CD4-positive, CD25-positive, alpha-beta regulatory T cell (primary cell): ENCODE data around the gene GTPBP2. TPM values are rescaled to one million over a fixed set of nuclear protein-coding genes. Genes with fewer than 3 reads are reported as not detected.

Source experiments
- ATAC-seq, 2 donors: fragments of 150-1000 bp; cut with Tn5 transposase; one replicate each; pipeline ENCODE4 v1.10.0; 2021; ENCODE audit warnings: low read depth in 2 of 2, moderate number of reproducible peaks in 2 of 2, moderate library complexity in 1 of 2
- DNase-seq, 3 donors: peaks; one replicate each; pipeline versions ENCODE4 v3.0.0 to v3.0.0-alpha.2; 2012 to 2022; ENCODE audit warnings: mixed read lengths in 1 of 3
- H3K27ac ChIP-seq: one replicate; pipeline ENCODE4 v1.7.0; 2013; ENCODE audit warnings: mild to moderate bottlenecking, low read length; ENCODE audit not compliant: insufficient read depth, poor library complexity, severe bottlenecking
- H3K27me3 ChIP-seq: one replicate; pipeline ENCODE4 v1.7.0; 2013; ENCODE audit warnings: low read length; ENCODE audit not compliant: control insufficient read depth, insufficient read depth
- H3K36me3 ChIP-seq: one replicate; pipeline ENCODE4 v1.7.0; 2013; ENCODE audit warnings: mild to moderate bottlenecking, low read length, moderate library complexity; ENCODE audit not compliant: control insufficient read depth, insufficient read depth
- H3K4me1 ChIP-seq: 2 replicates; pipeline ENCODE4 v1.7.0; 2013; ENCODE audit warnings: mild to moderate bottlenecking, low read length; ENCODE audit not compliant: insufficient read depth, control insufficient read depth, poor library complexity, severe bottlenecking
- H3K4me3 ChIP-seq: one replicate; pipeline ENCODE4 v1.7.0; 2013; ENCODE audit warnings: low read depth, mild to moderate bottlenecking, low read length, moderate library complexity
- H3K9me3 ChIP-seq, 2 experiments: 1 replicate in 1 of 2; 2 replicates in 1 of 2; pipeline ENCODE4 v1.7.0; 2013; ENCODE audit warnings: low read length in 2 of 2, mild to moderate bottlenecking in 1 of 2, moderate library complexity in 1 of 2; ENCODE audit not compliant: control insufficient read depth in 2 of 2
- H3K27ac Mint-ChIP-seq, 3 donors: one replicate each; pipeline ENCODE4 v1.8.0; 2020 to 2022; ENCODE audit warnings: mild to moderate bottlenecking in 3 of 3, mixed read lengths in 3 of 3, moderate library complexity in 2 of 3
- H3K27me3 Mint-ChIP-seq: one replicate; pipeline ENCODE4 v1.8.0; 2022; ENCODE audit warnings: mild to moderate bottlenecking, mixed read lengths
- H3K36me3 Mint-ChIP-seq: one replicate; pipeline ENCODE4 v1.8.0; 2020; ENCODE audit warnings: mixed read lengths
- H3K4me1 Mint-ChIP-seq, 4 donors: one replicate each; pipeline ENCODE4 v1.8.0; 2020 to 2022; ENCODE audit warnings: mixed read lengths in 4 of 4, mild to moderate bottlenecking in 1 of 4
- H3K4me3 Mint-ChIP-seq, 4 donors: one replicate each; pipeline ENCODE4 v1.8.0; 2020 to 2022; ENCODE audit warnings: mild to moderate bottlenecking in 4 of 4, mixed read lengths in 4 of 4, moderate library complexity in 3 of 4
- H3K9me3 Mint-ChIP-seq, 7 donors: one replicate each; pipeline ENCODE4 v1.8.0; 2020 to 2022; ENCODE audit warnings: mixed read lengths in 7 of 7, mild to moderate bottlenecking in 3 of 7, moderate library complexity in 2 of 7
- polyA plus RNA-seq, 4 donors: library from polyadenylated mRNA; unstranded; fragments of 300-500 nt; fragmentation: Illumina TruSeq; gene quantifications; one replicate each; pipeline ENCODE4 v1.2.3, GENCODE V29; 2021
- total RNA-seq: library from RNA; stranded (reverse); gene quantifications from one replicate; pipeline ENCODE4 v1.2.3, GENCODE V29; 2022

The GTPBP2 gene
- total and polyA plus RNA-seq, 5 donors from 2014 or later, result 1.5 to 49.9 (median 3.1) TPM

DNA sequence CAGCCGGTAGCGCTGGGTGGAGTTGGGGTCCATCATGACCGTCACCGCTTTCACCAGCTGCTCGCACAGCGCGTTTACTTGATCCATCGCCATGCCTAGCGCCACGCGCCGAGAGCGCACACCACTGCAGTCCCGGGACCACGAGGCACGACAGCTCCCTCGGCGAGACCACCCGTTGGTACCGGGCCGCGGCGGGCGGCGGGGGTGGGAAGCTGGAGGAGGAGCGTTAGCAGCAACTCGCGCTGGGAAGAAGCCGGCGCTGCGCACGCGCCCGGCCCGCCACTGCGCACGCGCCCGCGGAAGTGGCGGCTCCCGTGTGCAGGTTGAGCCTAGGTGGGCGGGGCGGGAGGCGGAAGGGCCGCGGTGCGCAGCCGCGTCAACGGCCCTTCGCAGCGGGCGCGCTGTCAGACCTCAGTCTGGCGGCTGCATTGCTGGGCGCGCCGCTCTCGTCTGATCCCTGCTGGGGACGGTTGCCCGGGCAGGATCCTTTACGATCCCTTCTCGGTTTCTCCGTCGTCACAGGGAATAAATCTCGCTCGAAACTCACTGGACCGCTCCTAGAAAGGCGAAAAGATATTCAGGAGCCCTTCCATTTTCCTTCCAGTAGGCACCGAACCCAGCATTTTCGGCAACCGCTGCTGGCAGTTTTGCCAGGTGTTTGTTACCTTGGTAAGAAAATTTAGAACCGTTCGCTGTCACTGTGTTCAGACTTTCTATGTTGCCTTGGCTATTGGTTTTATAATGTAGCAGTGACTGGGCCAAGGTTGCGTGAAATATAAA is 53.1 kb downstream of the GTPBP2 start, which contains the start of the genes POLH and XPO5:
POLH (plus strand) TSS at position 414 of the 780 bp plus-strand sequence. CDS start 6,135 bp downstream, outside the sequence.
XPO5 (minus strand) TSS at position 267 of the 780 bp plus-strand sequence; CDS start at position 93, 174 bp downstream.
- Histone ChIP-seq H3K27ac (peak within 1 kb of the TSS; percentile 78), H3K9me3 (no peaks in the 10 kb centered on the region), H3K4me1 (peaks cover 34% of the 10 kb centered on the region), H3K4me3 (peak within 1 kb of the TSS; percentile 96), H3K27me3 (no peaks in the 10 kb centered on the region), H3K36me3 (peaks cover 22% of the 10 kb centered on the region)
- H3K9me3 Mint-ChIP-seq, result no peaks in the 10 kb centered on the region
- ATAC-seq, result peak; percentile 95 to 96
- H3K36me3 Mint-ChIP-seq, result peaks cover 9% of the 10 kb centered on the region
- peak within 1 kb of the TSS; percentile 95 to 98 (median 96) for H3K4me3 Mint-ChIP-seq
- DNase-seq, result peak; percentile 88 to 94 (median 89)
- peak within 1 kb of the TSS; percentile 91 to 95 (median 94) for H3K27ac Mint-ChIP-seq
- peaks cover 4% of the 10 kb centered on the region for H3K27me3 Mint-ChIP-seq
- H3K4me1 Mint-ChIP-seq, result peaks cover 28 to 47% (median 35%) of the 10 kb centered on the region in 4 donors

GRCh38 chr6:43575105-43575771 is 53.8 kb downstream of the GTPBP2 start:
- H3K27me3 ChIP-seq, result no peaks in the 10 kb centered on the region
- no peak for ATAC-seq
- DNase-seq, result no peak
- Mint-ChIP-seq H3K27me3 (peaks cover 4% of the 10 kb centered on the region), H3K4me3 (peak overlapping the region; percentile 95 to 98 (median 96)), H3K9me3 (no peaks in the 10 kb centered on the region), H3K27ac (peak overlapping the region; percentile 91 to 95 (median 94)), H3K36me3 (peaks cover 10% of the 10 kb centered on the region), H3K4me1 (peaks cover 29 to 47% (median 38%) of the 10 kb centered on the region in 4 donors)
- H3K4me1 ChIP-seq, result peaks cover 34% of the 10 kb centered on the region
- H3K36me3 ChIP-seq, result peaks cover 29% of the 10 kb centered on the region
- peak overlapping the region; percentile 96 for H3K4me3 ChIP-seq
- H3K27ac ChIP-seq, result peak overlapping the region; percentile 35
- H3K9me3 ChIP-seq, result no peaks in the 10 kb centered on the region

DNA sequence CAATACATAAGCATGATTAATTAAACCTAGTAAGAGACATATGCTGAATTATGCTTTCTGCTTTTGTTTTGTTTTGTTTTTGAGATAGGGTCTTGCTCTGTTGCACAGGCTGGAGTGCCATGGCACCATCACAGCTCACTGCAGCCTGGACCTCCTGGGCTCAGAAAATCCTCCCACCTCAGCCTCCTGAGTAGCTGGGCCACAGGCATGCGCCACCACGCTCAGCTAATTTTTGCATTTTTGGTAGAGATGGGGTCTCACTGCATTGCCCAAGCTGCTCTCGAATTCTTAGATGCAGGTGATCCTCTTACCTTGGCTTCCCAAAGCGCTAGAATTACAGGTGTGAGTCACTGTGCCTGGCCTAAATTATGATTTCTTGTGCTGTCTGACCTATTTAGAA is 57.0 kb downstream of the GTPBP2 start:
- ATAC-seq (no peak), DNase-seq (no peak)
- Histone ChIP-seq H3K27me3 (no peaks in the 10 kb centered on the region), H3K4me3 (no peak overlapping the region), H3K4me1 (peaks cover 25% of the 10 kb centered on the region), H3K27ac (no peak overlapping the region), H3K36me3 (peaks cover 57% of the 10 kb centered on the region), H3K9me3 (no peaks in the 10 kb centered on the region)
- H3K4me1 Mint-ChIP-seq, result peaks cover 17 to 23% (median 20%) of the 10 kb centered on the region in 4 donors
- no peak overlapping the region for H3K27ac Mint-ChIP-seq
- H3K36me3 Mint-ChIP-seq, result peaks cover 21% of the 10 kb centered on the region
- H3K9me3 Mint-ChIP-seq, result no peaks in the 10 kb centered on the region
- peak overlapping the region in 1 of 4 donors; percentile 52 for H3K4me3 Mint-ChIP-seq
- H3K27me3 Mint-ChIP-seq, result peaks cover 4% of the 10 kb centered on the region

- Histone ChIP-seq H3K4me1 (peaks cover 15% of the 10 kb centered on the region), H3K9me3 (no peaks in the 10 kb centered on the region), H3K27me3 (no peaks in the 10 kb centered on the region), H3K36me3 (peaks cover 64% of the 10 kb centered on the region), H3K4me3 (no peak overlapping the region), H3K27ac (no peak overlapping the region)
- H3K27ac Mint-ChIP-seq, result peak overlapping the region in 2 of 3 donors; percentile 4 to 72
- peak overlapping the region in 2 of 4 donors; percentile 19 to 78 for H3K4me3 Mint-ChIP-seq
- peak in 1 of 3 donors; percentile 54 for DNase-seq
- no peak for ATAC-seq
- peaks cover 15 to 16% (median 16%) of the 10 kb centered on the region in 4 donors for H3K4me1 Mint-ChIP-seq
- H3K36me3 Mint-ChIP-seq, result peaks cover 24% of the 10 kb centered on the region
- peaks cover 4% of the 10 kb centered on the region for H3K27me3 Mint-ChIP-seq
- no peaks in the 10 kb centered on the region for H3K9me3 Mint-ChIP-seq
Measured at GRCh38 chr6:43570876-43571441, 58.1 kb downstream of the GTPBP2 start.

Other genes starting within 250 kb of the GTPBP2 start
- 81.7 TPM for gene ABCC10, start 201.7 kb downstream of the GTPBP2 start, total RNA-seq
- 10 to 100 TPM; 17.9 to 23.3 (median 18.5) TPM for gene ABCC10, start 201.7 kb downstream of the GTPBP2 start, polyA plus RNA-seq
- 0.76 TPM for gene DLK2, start 173.7 kb downstream of the GTPBP2 start, total RNA-seq
- gene DLK2, start 173.7 kb downstream of the GTPBP2 start, polyA plus RNA-seq, result under 1 TPM in 3 of 4 donors, not detected in 1; 0.20 to 0.87 (median 0.70) TPM
- 36.3 TPM for gene TJAP1, start 151.7 kb downstream of the GTPBP2 start, total RNA-seq
- 1 to 10 TPM; 5.5 to 9.5 (median 6.6) TPM for gene TJAP1, start 151.7 kb downstream of the GTPBP2 start, polyA plus RNA-seq
- gene LRRC73, start 118.9 kb downstream of the GTPBP2 start, total RNA-seq, result 0.30 TPM
- not detected for gene LRRC73, start 118.9 kb downstream of the GTPBP2 start, polyA plus RNA-seq
- 59.2 TPM for gene YIPF3, start 112.3 kb downstream of the GTPBP2 start, total RNA-seq
- 100 to 1,000 TPM; 101 to 135 (median 117) TPM for gene YIPF3, start 112.3 kb downstream of the GTPBP2 start, polyA plus RNA-seq
- gene POLR1C, start 112.2 kb downstream of the GTPBP2 start, total RNA-seq, result 26.8 TPM
- 10 to 100 TPM in 2 of 4 donors, 1 to 10 TPM in 2; 8.4 to 20.5 (median 11.5) TPM for gene POLR1C, start 112.2 kb downstream of the GTPBP2 start, polyA plus RNA-seq
- 56.8 TPM for gene XPO5, start 53.2 kb downstream of the GTPBP2 start, total RNA-seq
- 10 to 100 TPM in 1 of 4 donors, 1 to 10 TPM in 3; 5.5 to 10.9 (median 8.1) TPM for gene XPO5, start 53.2 kb downstream of the GTPBP2 start, polyA plus RNA-seq
- gene POLH, start 53.1 kb downstream of the GTPBP2 start, total RNA-seq, result 13.9 TPM
- gene POLH, start 53.1 kb downstream of the GTPBP2 start, polyA plus RNA-seq, result 10 to 100 TPM; 10.4 to 14.7 (median 10.8) TPM
- gene MAD2L1BP, start 6.6 kb upstream of the GTPBP2 start, total RNA-seq, result 24.8 TPM
- 10 to 100 TPM; 28.9 to 38.6 (median 32.1) TPM for gene MAD2L1BP, start 6.6 kb upstream of the GTPBP2 start, polyA plus RNA-seq
- 0.15 TPM for gene RSPH9, start 15.8 kb upstream of the GTPBP2 start, total RNA-seq
- gene RSPH9, start 15.8 kb upstream of the GTPBP2 start, polyA plus RNA-seq, result 1 to 10 TPM in 1 of 4 donors, under 1 TPM in 3; 0.76 to 1.4 (median 0.95) TPM
- 24.3 TPM for gene MRPS18A, start 58.5 kb upstream of the GTPBP2 start, total RNA-seq
- gene MRPS18A, start 58.5 kb upstream of the GTPBP2 start, polyA plus RNA-seq, result 10 to 100 TPM; 65.0 to 73.8 (median 70.4) TPM
- gene VEGFA, start 140.9 kb upstream of the GTPBP2 start, total RNA-seq, result 0.22 TPM
- gene VEGFA, start 140.9 kb upstream of the GTPBP2 start, polyA plus RNA-seq, result under 1 TPM in 2 of 4 donors, not detected in 2; 0.01 to 0.13 TPM